GM23248 (cell line): ENCODE measurements around the gene MUC21.

Experiments used
- EZH2 ChIP-seq: fragments of 200-600 bp; sonication (generic); IDR thresholded peaks from 2 replicates; pipeline ENCODE4 v1.6.1; 2018; ENCODE audit warnings: antibody characterized with exemption, mild to moderate bottlenecking; ENCODE audit not compliant: insufficient read depth, poor library complexity, severe bottlenecking
- EZH2phosphoT487 ChIP-seq: fragments of 200-600 bp; sonication (generic); IDR thresholded peaks from 2 replicates; pipeline ENCODE4 v1.6.1; 2018; ENCODE audit warnings: antibody characterized with exemption, moderate library complexity, mild to moderate bottlenecking, low read depth; ENCODE audit not compliant: insufficient read depth

DNA sequence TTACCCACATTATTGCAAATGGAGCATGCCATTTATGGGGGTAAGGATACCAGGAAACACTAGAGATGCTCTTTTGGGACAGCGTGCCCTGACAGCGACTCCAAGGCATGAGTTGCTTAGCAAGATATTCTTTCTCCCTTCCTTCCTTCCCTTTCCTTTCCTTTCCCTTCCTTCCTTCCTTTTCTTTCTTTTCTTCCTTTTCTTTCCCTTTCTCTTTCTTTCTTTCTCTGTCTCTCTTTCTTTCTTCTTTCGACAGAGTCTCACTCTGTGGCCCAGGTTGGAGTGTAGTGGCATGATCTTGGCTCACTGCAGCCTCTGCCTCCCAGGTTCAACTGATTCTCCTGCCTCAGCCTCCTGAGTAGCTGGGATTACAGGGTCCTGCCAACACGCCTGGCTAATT is 39.5 kb upstream of the MUC21 start:
- TF ChIP-seq EZH2phosphoT487 (no peak), EZH2 (no peak)
